ENCODE results near the gene MARCHF3.
"Not testable (repeated sequence)": the region's sequence is repeated elsewhere in the genome, so short reads cannot be mapped to it uniquely, and the experiment has no call there.

The MARCHF3 gene

DNA sequence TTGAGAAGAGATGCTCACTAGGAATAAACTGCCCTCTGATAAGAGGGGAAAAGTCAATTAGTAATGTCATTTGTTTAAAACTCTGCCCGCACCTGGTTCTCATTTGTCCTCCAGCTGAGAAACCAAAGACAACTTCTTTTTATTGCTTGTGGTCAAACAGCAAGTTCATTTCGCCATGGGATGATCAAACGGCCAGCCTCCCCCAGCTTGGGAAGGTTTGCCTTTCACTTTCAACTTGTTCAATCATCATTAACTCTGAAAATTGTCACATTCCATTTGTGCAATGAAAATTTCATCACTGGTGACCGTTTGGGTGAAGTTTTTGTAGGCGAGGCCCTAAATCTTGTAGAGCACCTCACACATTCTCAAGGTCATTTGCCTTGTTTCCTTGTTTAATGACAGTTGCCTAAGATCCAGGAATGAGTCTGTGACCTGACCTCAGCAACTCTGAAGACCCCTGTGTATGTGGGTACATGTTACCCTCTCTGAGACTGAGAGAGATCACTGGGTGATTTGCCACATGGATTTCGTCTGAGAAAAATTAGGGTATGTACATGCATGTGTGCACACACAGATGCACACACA is 117.7 kb downstream of the MARCHF3 start:
- no peak for DNase-seq
- ATAC-seq (replicated peaks) = no peak
- H3K4me3 Mint-ChIP-seq = no peak overlapping the region
- H3K36me3 Mint-ChIP-seq = peaks cover 62 to 82% of the 10 kb centered on the region in 2 donors
- peaks cover 4 to 12% of the 10 kb centered on the region in 2 donors for H3K4me1 Mint-ChIP-seq
- H3K9me3 Mint-ChIP-seq = peaks cover 10 to 12% of the 10 kb centered on the region in 2 donors
- no peak overlapping the region for H3K27ac Mint-ChIP-seq
- no peaks in the 10 kb centered on the region for H3K27me3 Mint-ChIP-seq

DNA sequence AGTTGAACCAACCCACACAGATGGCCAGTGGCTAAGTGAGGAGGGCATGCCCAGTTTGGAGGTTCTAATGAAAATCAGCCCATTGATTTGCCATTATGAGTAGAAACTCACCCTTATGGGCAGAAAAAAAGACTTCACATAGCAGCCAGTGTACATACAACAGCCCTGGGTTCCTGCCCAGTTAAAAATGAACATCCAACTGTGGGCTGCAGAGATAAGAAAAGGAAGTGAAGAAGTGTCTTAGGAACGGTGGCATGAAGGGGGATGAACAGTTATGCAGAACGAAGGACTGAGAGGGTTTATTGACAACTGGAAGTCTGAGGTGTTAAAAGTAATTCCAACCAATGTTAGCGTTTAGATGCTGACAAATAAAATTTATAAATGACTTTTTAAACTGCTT is 118.4 kb downstream of the MARCHF3 start:
- Mint-ChIP-seq H3K27ac (no peak overlapping the region), H3K4me1 (peaks cover 4 to 8% of the 10 kb centered on the region in 2 donors), H3K36me3 (peaks cover 56 to 75% of the 10 kb centered on the region in 2 donors), H3K9me3 (peaks cover 10 to 12% of the 10 kb centered on the region in 2 donors), H3K27me3 (no peaks in the 10 kb centered on the region), H3K4me3 (no peak overlapping the region)
- ATAC-seq (replicated peaks) (no peak), DNase-seq (no peak)

DNA sequence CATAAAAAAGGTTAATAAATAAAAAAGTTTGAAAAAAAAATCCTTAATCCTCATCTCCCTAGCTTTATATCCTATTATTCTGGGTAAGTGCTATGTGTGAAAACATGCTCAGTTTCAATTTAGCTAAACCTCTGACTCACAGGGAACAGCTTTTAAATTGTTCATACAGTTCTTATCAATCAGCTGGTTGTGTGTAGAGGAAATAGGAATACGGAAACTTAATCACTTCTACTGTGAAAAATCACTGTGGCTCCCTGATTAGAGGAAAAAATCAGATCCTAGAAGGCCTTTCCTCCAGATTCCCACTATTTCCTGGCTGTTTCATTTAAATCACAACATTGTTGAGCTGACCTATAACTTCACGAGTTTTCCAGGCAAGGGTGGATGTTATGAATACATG is 120.5 kb downstream of the MARCHF3 start:
- no peak for DNase-seq
- Mint-ChIP-seq H3K27ac (no peak overlapping the region), H3K4me3 (no peak overlapping the region), H3K36me3 (peaks cover 47 to 59% of the 10 kb centered on the region in 2 donors), H3K27me3 (no peaks in the 10 kb centered on the region), H3K9me3 (peaks cover 12 to 13% of the 10 kb centered on the region in 2 donors), H3K4me1 (peaks cover 3 to 4% of the 10 kb centered on the region in 2 donors)
- ATAC-seq (replicated peaks) = no peak

DNA sequence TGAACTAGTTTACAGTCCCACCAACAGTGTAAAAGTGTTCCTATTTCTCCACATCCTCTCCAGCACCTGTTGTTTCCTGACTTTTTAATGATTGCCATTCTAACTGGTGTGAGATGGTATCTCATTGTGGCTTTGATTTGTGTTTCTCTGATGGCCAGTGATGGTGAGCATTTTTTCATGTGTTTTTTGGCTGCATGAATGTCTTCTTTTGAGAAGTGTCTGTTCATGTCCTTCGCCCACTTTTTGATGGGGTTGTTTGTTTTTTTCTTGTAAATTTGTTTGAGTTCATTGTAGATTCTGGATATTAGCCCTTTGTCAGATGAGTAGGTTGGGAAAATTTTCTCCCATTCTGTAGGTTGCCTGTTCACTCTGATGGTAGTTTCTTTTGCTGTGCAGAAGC is 126.0 kb downstream of the MARCHF3 start:
- H3K27me3 Mint-ChIP-seq; H3K4me3 Mint-ChIP-seq; ATAC-seq (replicated peaks); DNase-seq; H3K4me1 Mint-ChIP-seq; H3K9me3 Mint-ChIP-seq; H3K27ac Mint-ChIP-seq: not testable (repeated sequence)
- peaks cover 38 to 44% of the 10 kb centered on the region in 2 donors for H3K36me3 Mint-ChIP-seq

DNA sequence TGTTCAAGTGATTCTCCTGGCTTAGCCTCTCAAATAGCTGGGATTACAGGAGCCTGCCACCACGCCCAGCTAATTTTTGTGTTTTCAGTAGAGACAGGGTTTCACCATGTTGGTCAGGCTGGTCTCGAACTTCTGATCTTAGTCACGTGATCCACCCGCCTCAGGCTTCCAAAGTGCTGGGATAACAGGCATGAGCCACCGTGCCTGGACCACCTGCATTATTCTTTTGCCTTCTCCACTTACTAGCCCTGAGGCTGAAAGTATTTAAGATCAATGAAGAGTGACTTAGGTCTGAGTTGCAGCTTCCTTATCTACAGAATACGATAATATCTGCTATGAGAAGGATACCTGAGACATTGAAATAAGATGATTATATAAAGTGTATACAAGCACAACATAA is 129.6 kb downstream of the MARCHF3 start:
- Mint-ChIP-seq H3K27ac (no peak overlapping the region), H3K4me3 (no peak overlapping the region), H3K36me3 (peaks cover 54 to 61% of the 10 kb centered on the region in 2 donors), H3K4me1 (no peaks in the 10 kb centered on the region), H3K27me3 (no peaks in the 10 kb centered on the region), H3K9me3 (no peaks in the 10 kb centered on the region)
- DNase-seq (no peak), ATAC-seq (replicated peaks) (no peak)

DNA sequence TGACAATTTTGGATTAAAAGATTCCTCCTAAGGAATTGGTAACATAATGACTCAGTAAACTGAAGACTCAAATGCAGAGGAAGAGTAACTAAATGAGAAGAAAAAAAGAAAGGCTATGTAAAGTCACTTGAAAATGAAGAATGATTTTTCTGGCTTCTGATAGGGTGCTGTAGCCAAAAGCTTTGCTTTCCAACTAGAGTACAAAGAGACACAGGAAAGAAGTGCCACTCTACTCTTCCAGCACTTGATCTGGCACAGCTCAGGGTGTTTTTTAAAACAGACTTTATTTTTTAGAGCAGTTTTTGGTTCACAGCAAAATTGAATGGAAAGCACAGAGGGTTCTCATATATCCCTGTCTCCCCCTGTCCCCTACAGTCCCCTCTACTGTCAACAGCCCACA is 130.9 kb downstream of the MARCHF3 start:
- no peak for ATAC-seq (replicated peaks)
- H3K27ac Mint-ChIP-seq = peak overlapping the region; percentile 85
- no peak for DNase-seq
- H3K36me3 Mint-ChIP-seq = peaks cover 64 to 71% of the 10 kb centered on the region in 2 donors
- H3K4me1 Mint-ChIP-seq = no peaks in the 10 kb centered on the region
- H3K4me3 Mint-ChIP-seq = no peak overlapping the region
- peaks cover 2 to 6% of the 10 kb centered on the region in 2 donors for H3K9me3 Mint-ChIP-seq
- no peaks in the 10 kb centered on the region for H3K27me3 Mint-ChIP-seq

DNA sequence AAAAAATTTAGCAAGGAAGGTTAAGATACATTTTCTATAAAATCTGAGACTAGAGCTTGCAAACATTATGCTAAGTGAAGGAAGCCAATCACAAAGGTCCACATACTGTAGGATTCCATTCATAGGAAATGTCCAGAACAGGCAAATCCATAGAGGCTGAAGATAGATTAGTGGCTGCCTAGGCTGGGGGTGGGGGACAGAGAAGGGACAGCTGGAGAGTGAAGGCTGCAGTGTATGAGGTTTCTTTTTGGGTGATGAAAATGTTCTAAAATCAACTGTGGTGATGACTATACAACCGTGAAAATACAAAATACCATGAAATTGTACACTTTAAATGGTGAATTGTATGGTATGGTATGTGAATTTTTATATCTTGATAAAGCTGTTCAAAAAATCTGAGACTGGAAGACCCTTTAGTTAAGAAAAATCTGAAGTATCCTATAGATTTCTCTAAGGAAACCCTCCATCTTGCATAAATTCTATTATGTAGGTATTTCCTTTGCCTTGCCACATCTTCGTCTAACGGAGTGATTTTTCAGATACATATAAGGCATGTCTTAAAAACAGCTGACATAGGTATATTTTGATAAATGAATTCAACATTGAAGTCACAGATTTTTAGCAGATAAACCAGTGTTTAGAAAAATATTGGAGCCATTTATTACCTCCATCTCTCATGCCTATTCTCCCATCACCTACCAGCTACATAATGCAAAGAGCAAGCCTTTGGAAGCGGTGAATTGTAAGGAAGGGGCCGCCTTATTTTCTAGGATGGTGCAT is 132.3 kb downstream of the MARCHF3 start:
- ATAC-seq (replicated peaks) (no peak), DNase-seq (no peak)
- H3K27ac Mint-ChIP-seq = no peak overlapping the region
- H3K27me3 Mint-ChIP-seq = no peaks in the 10 kb centered on the region
- H3K36me3 Mint-ChIP-seq = peaks cover 64 to 72% of the 10 kb centered on the region in 2 donors
- no peaks in the 10 kb centered on the region for H3K4me1 Mint-ChIP-seq
- peaks cover 2 to 6% of the 10 kb centered on the region in 2 donors for H3K9me3 Mint-ChIP-seq
- H3K4me3 Mint-ChIP-seq = no peak overlapping the region

DNA sequence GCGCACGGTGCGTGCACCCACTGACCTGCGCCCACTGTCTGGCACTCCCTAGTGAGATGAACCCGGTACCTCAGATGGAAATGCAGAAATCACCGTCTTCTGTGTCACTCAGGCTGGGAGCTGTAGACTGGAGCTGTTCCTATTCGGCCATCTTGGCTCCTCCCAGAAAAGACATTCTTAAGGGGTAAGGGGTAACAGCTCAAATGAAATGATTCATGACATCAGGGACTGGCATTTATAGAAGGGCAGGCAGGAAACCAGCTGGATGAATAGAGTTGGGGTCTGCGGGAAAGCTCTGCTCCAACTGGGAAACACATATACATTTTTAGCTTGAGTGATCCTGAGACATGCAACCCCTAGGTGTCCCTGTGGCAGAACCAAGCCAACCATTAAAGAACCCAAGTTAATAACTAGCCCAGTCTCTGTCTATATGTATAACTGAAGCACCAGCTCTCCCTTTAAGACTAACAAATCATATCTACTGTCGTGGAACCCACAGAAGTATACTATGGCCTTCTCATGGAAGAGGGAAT is 134.1 kb downstream of the MARCHF3 start:
- Mint-ChIP-seq H3K27ac (no peak overlapping the region), H3K4me3 (no peak overlapping the region), H3K4me1 (no peaks in the 10 kb centered on the region), H3K9me3 (peaks cover 2 to 6% of the 10 kb centered on the region in 2 donors), H3K27me3 (no peaks in the 10 kb centered on the region), H3K36me3 (peaks cover 47 to 58% of the 10 kb centered on the region in 2 donors)
- DNase-seq (no peak), ATAC-seq (replicated peaks) (no peak)

DNA sequence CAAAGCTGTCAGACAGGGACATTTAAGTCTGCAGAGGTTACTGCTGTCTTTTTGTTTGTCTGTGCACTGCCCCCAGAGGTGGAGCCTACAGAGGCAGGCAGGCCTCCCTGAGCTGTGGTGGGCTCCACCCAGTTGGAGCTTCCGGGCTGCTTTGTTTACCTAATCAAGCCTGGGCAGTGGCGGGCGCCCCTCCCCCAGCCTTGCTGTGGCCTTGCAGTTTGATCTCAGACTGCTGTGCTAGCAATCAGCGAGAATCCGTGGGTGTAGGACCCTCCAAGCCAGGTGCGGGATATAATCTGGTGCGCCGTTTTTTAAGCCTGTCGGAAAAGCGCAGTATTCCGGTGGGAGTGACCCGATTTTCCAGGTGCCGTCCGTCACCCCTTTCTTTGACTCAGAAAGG is 134.6 kb downstream of the MARCHF3 start:
- H3K9me3 Mint-ChIP-seq; H3K4me3 Mint-ChIP-seq; H3K4me1 Mint-ChIP-seq; ATAC-seq (replicated peaks); H3K27me3 Mint-ChIP-seq; DNase-seq; H3K27ac Mint-ChIP-seq: not testable (repeated sequence)
- peaks cover 46 to 56% of the 10 kb centered on the region in 2 donors for H3K36me3 Mint-ChIP-seq

DNA sequence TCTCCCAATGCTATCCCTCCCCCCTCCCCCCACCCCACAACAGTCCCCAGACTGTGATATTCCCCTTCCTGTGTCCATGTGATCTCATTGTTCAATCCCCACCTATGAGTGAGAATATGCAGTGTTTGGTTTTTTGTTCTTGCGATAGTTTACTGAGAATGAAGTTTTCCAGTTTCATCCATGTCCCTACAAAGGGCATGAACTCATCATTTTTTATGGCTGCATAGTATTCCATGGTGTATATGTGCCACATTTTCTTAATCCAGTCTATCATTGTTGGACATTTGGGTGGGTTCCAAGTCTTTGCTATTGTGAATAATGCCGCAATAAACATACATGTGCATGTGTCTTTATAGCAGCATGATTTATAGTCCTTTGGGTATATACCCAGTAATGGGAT is 139.9 kb downstream of the MARCHF3 start:
- H3K4me3 Mint-ChIP-seq; H3K27ac Mint-ChIP-seq; ATAC-seq (replicated peaks); H3K9me3 Mint-ChIP-seq; H3K4me1 Mint-ChIP-seq; H3K27me3 Mint-ChIP-seq; DNase-seq: not testable (repeated sequence)
- H3K36me3 Mint-ChIP-seq = peaks cover 23 to 35% of the 10 kb centered on the region in 2 donors

DNA sequence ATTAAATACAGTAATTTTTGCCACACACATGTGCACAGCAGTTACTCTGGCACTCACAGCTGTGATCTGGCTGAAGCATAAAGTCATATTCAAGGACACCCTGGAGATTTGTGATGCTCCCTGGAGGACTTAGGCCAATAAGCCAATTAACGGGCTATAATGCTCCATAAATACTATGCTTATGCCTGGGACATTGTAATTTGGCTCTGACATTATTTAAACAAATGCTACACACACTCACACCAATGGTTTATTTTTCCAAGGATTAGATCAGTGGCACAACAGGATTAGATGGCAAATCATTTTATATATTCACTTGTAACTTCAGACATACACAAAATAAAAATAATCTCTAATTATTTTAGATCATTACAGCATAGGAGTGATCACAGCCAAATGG is 142.2 kb downstream of the MARCHF3 start:
- Mint-ChIP-seq H3K36me3 (peaks cover 23 to 35% of the 10 kb centered on the region in 2 donors), H3K27ac (no peak overlapping the region), H3K9me3 (no peaks in the 10 kb centered on the region), H3K4me1 (peaks cover 9 to 14% of the 10 kb centered on the region in 2 donors), H3K4me3 (no peak overlapping the region), H3K27me3 (no peaks in the 10 kb centered on the region)
- no peak for DNase-seq
- no peak for ATAC-seq (replicated peaks)

DNA sequence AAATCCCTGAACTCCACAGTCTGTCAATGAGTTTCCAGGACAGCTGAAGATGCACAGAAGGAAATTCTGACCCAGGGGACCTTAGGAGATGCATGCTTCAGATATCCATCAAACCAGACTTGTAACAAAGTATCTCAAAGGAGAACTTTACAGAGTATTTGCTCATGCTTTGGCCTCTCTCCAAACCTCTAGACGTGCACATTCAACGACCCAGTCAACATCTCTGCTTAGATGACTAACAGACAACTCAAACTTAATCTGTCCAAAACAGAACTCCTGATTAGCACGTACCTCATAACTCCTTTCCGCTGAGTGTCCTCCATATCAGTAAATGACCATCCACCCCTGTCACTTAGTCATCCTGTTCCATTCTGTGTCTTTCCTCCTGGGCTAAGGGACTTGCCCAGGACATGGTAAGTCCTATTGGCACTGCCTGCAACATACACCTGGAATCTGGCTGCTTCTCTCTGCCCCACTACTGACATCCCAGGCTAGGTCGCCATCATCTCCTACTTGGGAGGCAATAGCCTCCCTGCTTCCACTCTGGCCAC is 146.0 kb downstream of the MARCHF3 start:
- no peak for DNase-seq
- H3K27ac Mint-ChIP-seq = no peak overlapping the region
- H3K27me3 Mint-ChIP-seq = no peaks in the 10 kb centered on the region
- H3K36me3 Mint-ChIP-seq = peaks cover 42 to 49% of the 10 kb centered on the region in 2 donors
- H3K9me3 Mint-ChIP-seq = no peaks in the 10 kb centered on the region
- no peak overlapping the region for H3K4me3 Mint-ChIP-seq
- H3K4me1 Mint-ChIP-seq = peaks cover 14 to 24% of the 10 kb centered on the region in 2 donors
- ATAC-seq (replicated peaks) = no peak

DNA sequence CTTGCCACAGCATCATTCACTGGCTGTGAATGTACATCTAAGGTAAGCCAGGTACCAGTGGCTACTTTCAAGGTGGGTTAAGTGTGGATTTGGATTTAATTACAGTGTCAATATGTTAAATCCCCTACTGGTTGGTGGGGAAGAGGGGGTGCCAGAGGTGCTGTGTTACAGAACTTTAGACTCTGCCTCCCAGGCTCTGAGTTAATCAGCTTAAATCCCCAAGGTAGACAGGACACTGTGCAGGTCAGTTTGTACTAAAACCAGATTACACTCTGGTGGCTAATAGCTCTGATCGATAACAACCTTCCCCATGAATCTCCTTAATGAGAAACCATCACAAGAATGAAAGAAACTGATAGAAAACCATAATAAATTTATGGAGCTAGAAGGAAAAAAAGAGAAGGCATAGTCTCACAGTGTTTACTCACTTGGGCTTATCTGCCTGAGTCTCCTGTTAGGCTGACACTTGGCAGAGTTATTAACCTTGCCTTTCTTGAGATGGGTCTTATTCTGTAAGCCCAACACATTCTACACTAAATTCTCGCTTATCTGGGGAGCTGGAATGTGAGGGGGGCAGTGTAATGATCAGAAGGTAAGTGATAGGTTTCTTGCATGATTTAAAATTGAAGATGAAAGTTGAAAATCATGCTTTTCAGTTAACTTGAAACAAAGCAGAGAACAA is 146.7 kb downstream of the MARCHF3 start:
- Mint-ChIP-seq H3K4me1 (peaks cover 14 to 24% of the 10 kb centered on the region in 2 donors), H3K27ac (no peak overlapping the region), H3K4me3 (no peak overlapping the region), H3K9me3 (no peaks in the 10 kb centered on the region), H3K36me3 (peaks cover 39 to 49% of the 10 kb centered on the region in 2 donors), H3K27me3 (no peaks in the 10 kb centered on the region)
- ATAC-seq (replicated peaks) (no peak), DNase-seq (no peak)

DNA sequence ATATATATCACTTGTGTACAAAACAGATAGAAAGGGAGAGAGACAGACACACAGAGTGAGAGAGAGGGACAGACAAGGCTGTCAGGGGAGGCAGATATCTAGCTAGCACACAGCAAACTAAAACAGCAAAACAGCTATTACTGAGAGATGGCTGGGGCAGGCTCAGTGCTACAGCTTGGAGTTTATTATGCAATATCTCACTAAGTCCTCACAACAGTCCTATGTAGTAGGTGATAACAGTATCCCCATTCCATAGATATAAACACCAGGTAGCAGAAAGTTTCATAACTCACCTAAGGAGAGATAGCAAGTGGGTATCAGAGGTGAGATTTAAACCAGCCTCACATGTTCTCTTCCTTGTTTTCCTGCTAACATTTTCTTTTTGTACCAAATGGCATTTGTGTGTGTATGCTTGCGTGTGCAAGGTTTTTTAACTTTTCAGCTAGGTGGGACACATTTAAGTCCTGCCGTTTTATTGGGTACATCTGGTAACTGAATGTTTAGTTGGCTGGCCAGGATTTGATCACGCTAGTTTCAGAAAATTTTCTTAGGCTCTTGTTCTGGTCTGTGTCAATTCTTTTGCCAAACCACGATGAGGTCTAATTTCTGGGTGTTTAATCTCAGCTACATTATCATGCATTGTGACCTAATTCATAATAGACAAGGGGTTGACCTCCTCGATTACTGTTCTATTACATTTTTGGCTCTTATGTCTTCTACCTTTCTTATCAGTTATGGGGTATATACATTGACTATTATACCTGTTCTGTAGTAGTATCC is 148.3 kb downstream of the MARCHF3 start:
- Mint-ChIP-seq H3K4me1 (peaks cover 14 to 24% of the 10 kb centered on the region in 2 donors), H3K4me3 (no peak overlapping the region), H3K27me3 (no peaks in the 10 kb centered on the region), H3K9me3 (no peaks in the 10 kb centered on the region), H3K27ac (no peak overlapping the region), H3K36me3 (peaks cover 45 to 60% of the 10 kb centered on the region in 2 donors)
- ATAC-seq (replicated peaks) (no peak), DNase-seq (no peak)

Data from stimulated activated naive B cell treated with anti-CD40 and anti-IgM and Interleukin-4, amounts not matched to agents 10 μg/mL and 1 μg/mL and 100 μg/mL, for 72 hours (primary cell).